ENCODE data around the gene MAPKBP1.

DNA sequence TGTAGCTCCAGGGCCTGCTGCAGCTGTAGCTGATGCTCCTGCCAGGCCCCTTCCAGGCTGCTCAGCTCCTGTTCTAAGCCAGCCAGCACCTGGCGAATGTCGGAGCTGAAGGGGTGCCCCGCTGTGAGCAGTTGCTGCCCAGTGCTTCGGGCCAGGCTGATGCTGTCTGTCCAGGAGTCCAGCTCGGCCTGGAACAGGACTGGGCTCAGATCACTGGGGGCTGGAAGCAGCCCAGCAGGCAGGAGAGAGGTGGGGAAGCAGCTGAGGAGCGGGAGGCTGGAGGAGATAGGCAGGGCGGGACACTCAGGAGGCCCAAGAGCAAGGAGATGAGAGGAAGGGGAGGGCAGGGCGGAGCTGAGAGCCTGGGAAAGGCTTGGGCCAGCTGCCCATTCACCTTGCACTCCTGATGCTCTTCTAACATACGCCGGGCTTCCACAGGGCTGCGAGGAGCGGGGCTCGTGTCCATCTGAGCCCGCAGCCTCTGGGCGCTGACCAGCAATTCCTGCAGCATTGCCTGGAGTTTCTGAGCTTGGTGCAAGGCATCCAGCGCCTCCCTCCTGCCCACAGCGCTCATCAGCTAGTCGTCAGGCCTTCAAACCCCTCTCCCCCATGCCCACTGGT, 87.6 kb downstream of the MAPKBP1 start:
- TF ChIP-seq ZNF274 (IDR thresholded peaks at IDR 0.05; ENCODE audit: low read depth, low read length) (no peak), YY1 (IDR thresholded peaks at IDR 0.05; ENCODE audit: insufficient read depth, insufficient read length) (no peak)

Measured in NT2/D1 (cell line).